ENCODE data around the gene PPIL1.
"Not testable (repeated sequence)": the region's sequence is repeated elsewhere in the genome, so short reads cannot be mapped to it uniquely, and the experiment has no call there.

The PPIL1 gene

GRCh38 chr6:36824253-36824652 lies 50.4 kb downstream of the PPIL1 start:
- no peak for DNase-seq
- in situ Hi-C loops (cut with MboI; ENCODE audit: low pct_unique_long_range_greater_than_20kb, low sequenced_read_pairs) = no loop called here

GRCh38 chr6:36823421-36824096 lies 51.0 kb downstream of the PPIL1 start:
- DNase-seq = no peak
- in situ Hi-C loops (cut with MboI; ENCODE audit: low pct_unique_long_range_greater_than_20kb, low sequenced_read_pairs) = no loop called here

GRCh38 chr6:36822506-36823269 lies 51.9 kb downstream of the PPIL1 start:
- no peak for DNase-seq
- in situ Hi-C loops (cut with MboI; ENCODE audit: low pct_unique_long_range_greater_than_20kb, low sequenced_read_pairs) = no loop called here

GRCh38 chr6:36821581-36822335 lies 52.8 kb downstream of the PPIL1 start:
- in situ Hi-C loops (cut with MboI; ENCODE audit: low pct_unique_long_range_greater_than_20kb, low sequenced_read_pairs) = no loop called here
- no peak for DNase-seq

- no peak for DNase-seq
- in situ Hi-C loops (cut with MboI; ENCODE audit: low pct_unique_long_range_greater_than_20kb, low sequenced_read_pairs) = no loop called here
Observed at GRCh38 chr6:36820700-36821580, 53.7 kb downstream of the PPIL1 start.

DNA sequence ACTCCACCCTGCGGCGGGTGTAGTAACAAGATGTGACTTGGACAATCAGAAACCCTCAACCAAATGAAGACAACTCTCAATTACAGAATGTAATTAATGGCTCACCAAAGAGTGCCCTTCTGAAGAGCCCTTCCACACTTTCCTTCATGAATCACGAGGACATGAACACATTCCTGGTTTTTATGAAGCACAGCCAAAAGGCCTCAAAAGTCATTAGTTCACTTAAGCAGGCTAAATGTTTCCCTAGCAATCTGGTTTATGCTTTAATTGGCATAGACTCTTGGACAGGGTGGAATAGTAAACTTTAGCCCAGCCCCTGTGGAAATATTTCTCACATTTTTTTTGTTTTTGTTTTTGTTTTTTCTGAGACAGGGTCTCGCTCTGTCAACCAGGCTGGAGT lies 55.8 kb downstream of the PPIL1 start:
- no peak for DNase-seq
- in situ Hi-C loops (cut with MboI; ENCODE audit: low pct_unique_long_range_greater_than_20kb, low sequenced_read_pairs) = no loop called here

DNA sequence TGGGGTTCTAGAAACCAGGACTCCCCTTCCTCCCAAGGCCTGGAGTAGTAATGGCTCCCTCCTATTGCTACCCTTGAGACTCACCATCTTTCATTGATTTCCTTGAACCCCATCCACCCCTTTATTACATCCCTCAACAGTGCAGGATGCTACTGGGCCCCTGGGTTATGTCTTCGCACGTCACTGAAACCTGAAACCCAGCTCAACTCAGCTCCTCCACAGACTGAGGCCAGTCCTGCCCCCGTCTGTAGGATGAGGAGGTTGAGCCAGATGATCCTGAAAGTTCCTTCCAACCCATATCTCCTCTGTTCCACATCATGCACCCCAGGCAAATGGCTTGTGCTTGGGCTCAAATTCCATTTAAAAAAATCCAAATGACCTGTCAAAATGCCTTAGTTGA lies 56.8 kb downstream of the PPIL1 start:
- no peak for DNase-seq
- in situ Hi-C loops (cut with MboI; ENCODE audit: low pct_unique_long_range_greater_than_20kb, low sequenced_read_pairs) = no loop called here

DNA sequence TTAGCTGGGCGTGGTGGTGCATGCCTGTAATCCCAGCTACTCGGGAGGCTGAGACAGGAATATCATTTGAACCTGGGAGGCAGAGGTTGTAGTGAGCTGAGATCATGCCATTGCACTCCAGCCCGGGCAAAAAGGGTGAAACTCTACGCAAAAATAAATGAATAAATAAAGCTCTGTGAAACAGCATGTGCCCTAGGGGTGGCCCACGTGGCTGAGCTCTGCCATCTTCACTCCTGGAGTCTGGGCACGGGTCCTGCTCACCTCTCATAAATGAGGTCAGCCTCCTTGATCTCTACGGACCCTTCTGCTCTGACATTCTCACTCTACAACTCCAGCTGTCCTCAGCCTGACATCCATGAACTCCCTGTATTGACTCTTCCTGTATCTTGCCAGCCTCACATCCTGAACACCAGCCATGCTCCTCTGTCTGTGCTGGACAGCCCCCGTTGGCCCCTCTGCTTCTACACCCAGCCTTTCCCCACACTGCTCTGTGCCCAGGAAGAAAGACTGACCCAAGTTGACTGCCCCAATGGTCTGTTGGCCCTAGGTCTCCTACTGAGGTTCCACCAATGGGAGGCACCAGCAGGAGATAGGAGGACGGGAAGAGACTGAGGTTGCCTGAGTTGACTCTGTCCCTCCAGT lies 57.3 kb downstream of the PPIL1 start:
- no peak for DNase-seq
- in situ Hi-C loops (cut with MboI; ENCODE audit: low pct_unique_long_range_greater_than_20kb, low sequenced_read_pairs) = no loop called here

DNA sequence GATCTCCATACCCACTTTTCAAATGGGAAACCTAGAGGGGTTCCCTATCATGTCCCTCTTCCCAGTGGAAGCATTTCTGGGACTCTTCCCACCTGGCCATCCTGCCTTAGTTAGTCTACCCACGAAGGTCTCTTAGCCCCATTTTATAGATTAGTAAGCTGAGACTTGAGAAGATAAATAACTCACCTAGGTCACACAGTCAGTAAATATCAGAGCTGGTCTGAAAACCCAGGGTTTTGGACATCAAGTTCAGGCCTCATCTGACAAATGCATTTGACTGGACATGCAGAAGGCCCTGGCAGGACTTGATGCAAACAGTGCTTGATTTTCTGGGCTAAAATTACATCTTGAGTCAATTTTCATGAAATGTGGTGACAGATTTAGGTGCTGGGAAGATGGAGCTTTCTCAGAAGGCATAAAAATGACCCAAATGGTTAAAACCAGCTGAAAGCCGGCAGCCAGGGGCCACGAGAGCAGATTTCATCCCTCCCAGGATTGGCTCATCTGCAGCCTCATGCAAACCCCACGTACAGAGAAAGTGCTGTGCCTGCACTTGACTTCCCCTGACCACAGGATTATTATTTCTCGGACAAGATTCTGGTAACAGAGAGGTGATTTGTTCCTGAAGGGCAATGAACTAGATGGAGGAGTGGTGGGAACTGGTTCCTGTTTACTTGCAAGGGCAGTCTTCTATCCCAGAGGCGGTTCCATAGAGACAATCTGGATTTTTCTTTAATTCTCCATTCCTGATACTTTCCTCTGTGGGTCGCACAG lies 58.5 kb downstream of the PPIL1 start:
- DNase-seq = no peak

DNA sequence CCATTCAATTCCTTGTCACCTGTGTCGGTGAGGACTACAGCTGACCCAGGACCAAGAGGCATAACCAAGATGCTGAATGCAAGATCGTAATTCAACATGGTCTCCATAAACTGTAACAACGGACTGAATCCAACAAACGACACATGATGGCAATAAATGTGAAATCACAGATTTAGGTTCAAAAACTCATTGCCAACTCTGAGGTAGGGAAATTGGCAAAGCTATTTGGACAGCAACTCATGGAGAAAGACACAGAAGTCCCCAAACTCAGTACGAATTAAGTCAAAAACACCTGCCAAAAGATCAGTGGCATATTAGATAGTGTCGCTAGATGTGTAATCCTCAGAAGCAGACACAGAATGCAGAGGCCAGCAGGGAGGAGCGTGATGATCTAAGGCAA lies 60.4 kb downstream of the PPIL1 start:
- in situ Hi-C loops (cut with MboI; ENCODE audit: low pct_unique_long_range_greater_than_20kb, low sequenced_read_pairs) = no loop called here
- DNase-seq = no peak

More for the DNA sequence above, 58.5 kb downstream of the PPIL1 start:
- in situ Hi-C loops (cut with MboI; ENCODE audit: low pct_unique_long_range_greater_than_20kb, low sequenced_read_pairs) = no loop called here

GRCh38 chr6:36813526-36813925 lies 61.1 kb downstream of the PPIL1 start:
- in situ Hi-C loops (cut with MboI; ENCODE audit: low pct_unique_long_range_greater_than_20kb, low sequenced_read_pairs) = no loop called here
- no peak for DNase-seq

DNA sequence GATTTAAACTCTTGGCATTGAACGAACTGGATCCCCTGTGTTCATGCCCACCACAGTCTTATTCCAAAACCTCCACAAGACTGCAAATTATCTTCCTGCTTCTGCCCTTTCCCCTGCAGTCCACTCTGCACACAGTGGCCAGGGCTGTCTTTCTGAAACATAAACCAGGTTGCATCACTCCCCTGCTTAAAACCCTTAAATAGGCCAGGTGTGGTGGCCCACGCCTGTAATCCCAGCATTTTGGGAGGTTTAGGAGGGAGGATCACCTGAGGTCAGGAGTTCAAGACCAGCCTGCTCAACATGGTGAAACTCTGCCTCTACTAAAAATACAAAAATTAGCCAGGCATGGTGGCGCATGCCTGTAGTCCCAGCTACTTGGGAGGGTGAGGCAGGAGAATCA lies 61.6 kb downstream of the PPIL1 start:
- in situ Hi-C loops (cut with MboI; ENCODE audit: low pct_unique_long_range_greater_than_20kb, low sequenced_read_pairs) = not testable (repeated sequence)

GRCh38 chr6:36809941-36810803 lies 64.4 kb downstream of the PPIL1 start:
- no peak for DNase-seq

More for the DNA sequence above, 61.6 kb downstream of the PPIL1 start:
- DNase-seq = not testable (repeated sequence)

GRCh38 chr6:36809156-36809555 lies 65.4 kb downstream of the PPIL1 start:
- in situ Hi-C loops (cut with MboI; ENCODE audit: low pct_unique_long_range_greater_than_20kb, low sequenced_read_pairs) = no loop called here
- DNase-seq = no peak

More at GRCh38 chr6:36809941-36810803, 64.4 kb downstream of the PPIL1 start:
- in situ Hi-C loops (cut with MboI; ENCODE audit: low pct_unique_long_range_greater_than_20kb, low sequenced_read_pairs) = no loop called here

GRCh38 chr6:36808634-36809033 lies 66.0 kb downstream of the PPIL1 start:
- in situ Hi-C loops (cut with MboI; ENCODE audit: low pct_unique_long_range_greater_than_20kb, low sequenced_read_pairs) = no loop called here
- DNase-seq = no peak

GRCh38 chr6:36807750-36808149 lies 66.9 kb downstream of the PPIL1 start:
- no peak for DNase-seq
- in situ Hi-C loops (cut with MboI; ENCODE audit: low pct_unique_long_range_greater_than_20kb, low sequenced_read_pairs) = no loop called here

GRCh38 chr6:36807143-36807542 lies 67.5 kb downstream of the PPIL1 start:
- in situ Hi-C loops (cut with MboI; ENCODE audit: low pct_unique_long_range_greater_than_20kb, low sequenced_read_pairs) = no loop called here
- DNase-seq = no peak
